HG02763 (cell line): ENCODE data around the gene ARPC1B.
A peak's percentile ranks its signal among the peaks of the same experiment; 100 is the strongest.
"Not testable (repeated sequence)": the region's sequence is repeated elsewhere in the genome, so short reads cannot be mapped to it uniquely, and the experiment has no call there.

ENCODE experiments used
- ATAC-seq: cut with Tn5 transposase; IDR thresholded peaks from one replicate; pipeline ENCODE4 v1.9.1; 2021; ENCODE audit warnings: mild to moderate bottlenecking, moderate library complexity; ENCODE audit not compliant: unreplicated experiment

The ARPC1B gene

DNA sequence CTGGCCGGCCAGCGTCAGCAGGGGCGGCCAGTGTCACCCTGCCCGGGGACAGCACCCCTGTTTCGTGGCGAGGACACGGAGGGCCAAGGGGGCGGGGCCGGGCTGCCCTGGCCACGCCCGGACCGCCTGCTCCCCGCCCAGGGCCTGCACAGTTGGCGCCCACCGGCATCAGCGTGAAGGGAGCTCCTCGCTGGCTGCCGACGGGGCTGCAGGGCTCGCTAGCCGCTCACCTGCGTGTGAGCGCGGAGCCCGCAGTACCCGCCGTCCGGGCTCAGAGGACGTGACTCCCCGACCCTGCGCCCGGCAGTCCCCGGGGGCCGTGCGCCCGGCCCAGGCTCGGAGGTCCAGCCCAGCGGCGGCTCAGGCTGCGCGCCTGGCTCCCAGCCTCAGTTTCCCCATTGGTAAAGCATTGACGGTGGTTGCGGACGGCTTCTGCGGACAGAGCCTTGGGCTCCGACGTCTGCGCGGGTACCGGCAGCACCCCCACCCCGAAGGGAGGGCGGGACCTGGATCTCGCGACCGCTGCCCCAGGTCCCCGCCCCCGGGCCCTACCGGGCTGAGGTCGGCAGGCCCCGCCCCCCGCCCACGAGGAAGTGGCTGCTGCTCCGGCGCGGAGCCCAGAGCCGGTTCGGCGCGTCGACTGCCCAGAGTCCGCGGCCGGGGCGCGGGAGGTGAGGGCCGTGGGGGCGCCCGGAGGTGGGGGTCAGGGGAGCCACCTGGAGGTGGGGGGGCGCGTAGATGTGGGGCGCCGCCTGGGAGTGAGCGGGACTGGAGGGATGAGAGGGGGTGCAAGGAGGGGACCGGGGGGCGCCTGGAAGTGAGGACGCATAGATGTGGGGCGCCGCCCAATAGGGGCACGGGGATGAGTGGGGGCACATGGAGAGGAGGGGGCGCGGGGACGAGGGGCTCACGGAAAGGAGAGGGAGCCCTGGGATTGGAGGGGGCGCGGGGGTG lies at the start of gene ARPC1B:
Gene ARPC1B, plus strand, starts transcription at position 620 of the 954 bp plus-strand sequence. CDS start 10,985 bp downstream, outside the sequence.
- peak; percentile 52 for ATAC-seq

DNA sequence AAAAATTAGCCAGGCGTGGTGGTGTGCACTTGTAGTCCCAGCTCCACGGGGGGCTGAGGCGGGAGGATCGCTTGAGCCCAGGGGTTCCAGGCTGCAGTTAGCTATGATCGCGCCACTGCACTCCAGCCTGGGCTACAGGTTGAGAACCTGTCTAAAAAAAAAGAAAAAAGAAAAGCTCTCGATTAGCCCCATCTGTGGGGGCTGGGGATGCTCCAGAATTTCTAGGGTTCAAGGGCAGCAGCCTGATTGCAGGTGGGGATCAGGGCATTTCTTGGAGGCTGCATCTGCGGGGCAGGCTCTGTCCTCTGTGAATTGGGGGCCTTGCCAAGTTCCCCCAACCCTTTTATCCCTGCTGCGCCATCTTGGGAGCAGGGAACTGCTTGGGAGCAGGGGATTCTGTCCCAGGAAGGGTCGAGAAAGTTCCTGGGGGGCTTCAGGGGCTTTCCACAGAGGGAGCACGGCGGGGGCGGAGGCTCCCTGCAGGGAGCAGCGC lies 49.5 kb upstream of the ARPC1B start:
- ATAC-seq, result peak; percentile 10

DNA sequence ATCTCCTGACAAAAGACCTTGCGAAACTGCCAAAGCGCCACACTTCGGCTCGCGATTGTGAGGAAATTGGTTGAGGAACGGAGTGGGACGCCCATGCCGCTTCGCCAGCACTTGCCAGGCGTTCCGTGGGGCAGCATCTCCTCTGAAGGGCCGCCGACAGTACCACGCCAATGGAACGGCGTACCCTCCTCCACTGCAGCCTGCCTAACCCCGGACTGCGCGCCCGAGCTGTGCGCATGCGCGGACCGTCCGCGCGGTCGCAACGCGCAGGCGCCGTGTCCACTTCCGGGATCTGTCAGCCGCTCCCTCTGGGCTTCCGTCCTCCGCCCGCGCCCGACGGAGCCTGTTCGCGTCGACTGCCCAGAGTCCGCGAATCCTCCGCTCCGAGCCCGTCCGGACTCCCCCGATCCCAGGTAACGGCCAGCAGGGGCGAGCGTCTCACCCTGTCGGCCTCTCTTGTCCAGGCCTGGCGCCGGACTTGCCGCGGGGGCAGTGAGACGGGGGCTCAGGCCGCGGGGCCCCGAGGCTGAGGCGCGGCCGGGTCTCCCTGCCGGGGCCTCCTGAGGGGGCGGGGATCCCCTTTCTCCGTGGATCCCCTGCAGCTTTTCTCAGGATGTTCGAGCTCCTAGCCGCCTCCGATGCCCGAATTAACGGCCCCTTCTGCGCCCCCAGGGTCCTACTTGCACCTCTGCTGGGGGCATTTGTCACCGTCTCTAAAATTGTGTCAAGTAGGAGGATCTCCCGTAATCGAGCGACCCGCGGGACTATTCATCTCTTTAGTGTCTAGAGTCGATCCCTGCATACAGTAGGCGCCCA lies 48.7 kb upstream of the ARPC1B start, which contains the start of gene ARPC1A:
Gene ARPC1A, plus strand, starts transcription at position 307 of the 816 bp plus-strand sequence. CDS start 7,456 bp downstream, outside the sequence.
- peak; percentile 91 for ATAC-seq

DNA sequence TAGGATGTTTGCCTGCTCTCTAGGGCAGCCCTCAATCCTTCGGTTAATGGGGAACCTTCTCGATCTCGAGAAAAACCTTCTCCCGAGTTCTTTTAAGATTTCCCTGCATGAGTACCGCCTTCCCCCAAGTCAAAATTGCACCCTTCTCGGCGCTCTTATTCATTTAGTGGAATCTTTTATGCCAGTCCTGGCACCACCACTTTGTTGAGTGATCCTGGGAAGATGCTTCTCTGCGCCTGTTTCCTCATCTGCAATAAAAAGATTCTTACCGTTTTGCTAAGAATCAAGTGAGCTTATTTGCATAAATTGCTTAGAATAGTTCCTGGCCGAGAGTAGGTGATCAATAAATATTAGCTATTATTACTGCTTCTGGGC lies 48.1 kb upstream of the ARPC1B start:
- ATAC-seq, result no peak

DNA sequence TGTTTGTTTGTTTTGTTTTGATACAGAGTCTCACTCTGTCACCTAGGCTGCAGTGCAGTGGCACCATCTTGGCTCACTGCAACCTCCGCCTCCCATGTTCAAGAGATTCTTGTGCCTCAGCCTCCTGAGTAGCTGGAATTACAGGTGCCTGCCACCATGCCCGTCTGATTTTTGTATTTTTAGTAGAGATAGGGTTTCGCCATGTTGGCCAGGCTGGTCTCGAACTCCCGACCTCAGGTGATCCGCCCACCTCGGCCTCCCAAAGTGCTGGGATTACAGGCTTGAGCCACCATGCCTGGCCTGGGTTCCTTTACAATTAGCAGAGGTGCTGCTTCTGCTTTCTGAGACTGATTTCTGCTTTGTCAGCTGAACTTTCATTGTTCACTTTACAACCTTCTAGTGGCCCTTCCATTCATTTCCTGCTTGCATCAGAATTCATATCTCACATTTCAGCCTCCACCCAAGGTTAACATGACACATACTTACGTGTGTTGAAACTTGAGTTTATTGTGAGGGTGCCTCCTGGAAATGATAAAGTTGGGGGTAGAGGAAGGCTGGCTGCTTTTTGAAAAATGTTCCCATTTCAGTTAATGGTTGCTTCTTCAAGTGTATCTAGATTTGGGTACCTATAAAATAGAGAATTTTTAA lies 44.1 kb upstream of the ARPC1B start:
- not testable (repeated sequence) for ATAC-seq

DNA sequence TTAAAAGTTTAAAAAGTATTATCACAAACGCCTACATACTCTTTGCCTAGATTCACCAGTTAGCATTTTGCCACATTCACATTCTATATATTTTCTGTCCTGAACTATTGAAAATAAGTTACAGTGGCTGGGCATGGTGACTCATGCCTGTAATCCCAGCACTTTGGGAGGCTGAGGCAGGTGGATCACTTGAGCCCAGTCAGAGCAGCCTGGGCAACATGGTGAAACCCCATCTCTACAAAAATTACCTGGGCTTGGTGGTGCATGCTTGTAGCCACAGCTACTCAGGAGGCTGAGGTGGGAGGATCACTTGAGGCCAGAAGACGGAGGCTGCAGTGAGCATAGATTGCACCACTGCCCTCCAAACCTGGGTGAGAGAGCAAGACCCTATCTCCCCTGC lies 43.5 kb upstream of the ARPC1B start:
- no peak for ATAC-seq

DNA sequence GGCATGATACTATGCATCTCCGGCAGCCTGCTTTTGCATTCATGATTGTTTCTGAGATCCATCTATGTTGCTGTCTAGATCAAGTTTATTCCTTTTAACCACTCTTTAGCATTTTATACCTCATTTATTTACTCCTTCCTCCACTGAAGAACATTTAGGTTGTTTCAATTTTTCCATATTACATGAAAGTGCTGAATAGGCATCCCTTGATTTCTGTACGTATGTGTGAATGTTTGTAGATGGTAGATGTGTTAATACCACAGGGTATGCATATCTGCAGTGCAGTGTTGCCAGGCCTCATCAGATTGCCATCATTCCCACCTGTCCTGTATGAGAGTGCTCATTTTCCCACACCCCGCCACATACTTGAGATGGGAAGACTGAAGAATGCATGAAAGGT lies 34.9 kb upstream of the ARPC1B start:
- no peak for ATAC-seq

DNA sequence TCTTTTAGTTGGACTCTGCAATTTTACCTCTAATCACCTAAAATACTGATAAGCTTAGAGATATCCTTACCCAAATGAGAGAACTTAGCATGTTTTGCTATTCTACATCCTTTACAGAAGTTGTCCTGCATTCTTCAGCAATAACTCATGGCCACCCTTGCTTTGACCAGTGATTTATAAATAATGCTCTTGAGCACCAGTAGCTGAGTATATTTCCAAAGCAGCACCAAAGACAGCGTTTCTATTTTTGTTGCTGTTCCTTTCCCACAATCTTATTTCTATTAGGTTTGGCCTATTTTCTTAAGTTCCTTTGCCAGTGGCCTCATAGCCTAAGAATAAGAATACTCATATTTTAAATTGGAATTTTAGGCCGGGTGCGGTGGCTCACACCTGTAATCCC lies 33.9 kb upstream of the ARPC1B start:
- ATAC-seq, result no peak

DNA sequence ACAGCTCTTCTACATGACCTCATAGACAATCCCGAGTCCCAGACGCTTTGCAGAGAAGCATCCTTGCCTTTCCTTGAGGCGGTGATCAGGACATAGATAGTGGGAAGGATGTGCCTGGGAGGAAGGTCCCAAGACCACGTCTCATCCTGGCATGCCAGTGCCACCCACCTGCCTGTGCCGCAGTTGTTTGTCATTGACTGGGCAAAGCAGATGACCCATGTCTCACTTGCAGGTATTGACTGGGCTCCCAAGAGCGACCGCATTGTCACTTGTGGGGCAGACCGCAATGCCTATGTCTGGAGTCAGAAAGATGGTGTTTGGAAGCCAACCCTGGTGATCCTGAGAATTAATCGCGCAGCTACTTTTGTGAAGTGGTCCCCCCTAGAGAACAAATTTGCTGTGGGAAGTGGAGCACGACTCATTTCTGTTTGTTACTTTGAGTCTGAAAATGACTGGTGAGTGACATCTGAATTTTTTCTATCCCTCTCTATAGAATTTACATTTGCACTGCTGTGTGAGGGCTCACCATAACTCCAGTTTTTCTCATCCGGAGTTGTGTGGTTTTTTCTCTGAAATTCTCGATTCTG lies 30.4 kb upstream of the ARPC1B start:
- ATAC-seq, result no peak

DNA sequence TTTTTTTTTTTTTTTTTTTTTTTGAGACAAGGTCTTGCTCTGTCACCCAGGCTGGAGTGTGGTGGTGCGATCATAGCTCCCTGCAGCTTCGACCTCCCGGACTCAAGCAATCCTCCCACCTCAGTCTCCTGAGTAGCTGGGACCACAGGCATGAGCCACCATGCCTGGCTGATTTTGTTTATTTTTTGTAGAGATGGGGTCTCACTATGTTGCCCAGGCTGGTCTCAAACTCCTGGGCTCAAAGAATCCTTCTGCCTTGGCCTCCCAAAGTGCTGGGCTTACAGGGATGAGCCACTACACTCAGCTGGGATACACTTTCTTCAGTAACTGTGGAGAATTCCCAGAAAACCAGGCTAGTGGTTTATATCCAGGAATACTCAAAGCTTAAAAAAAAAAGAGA lies 23.9 kb upstream of the ARPC1B start:
- not testable (repeated sequence) for ATAC-seq

DNA sequence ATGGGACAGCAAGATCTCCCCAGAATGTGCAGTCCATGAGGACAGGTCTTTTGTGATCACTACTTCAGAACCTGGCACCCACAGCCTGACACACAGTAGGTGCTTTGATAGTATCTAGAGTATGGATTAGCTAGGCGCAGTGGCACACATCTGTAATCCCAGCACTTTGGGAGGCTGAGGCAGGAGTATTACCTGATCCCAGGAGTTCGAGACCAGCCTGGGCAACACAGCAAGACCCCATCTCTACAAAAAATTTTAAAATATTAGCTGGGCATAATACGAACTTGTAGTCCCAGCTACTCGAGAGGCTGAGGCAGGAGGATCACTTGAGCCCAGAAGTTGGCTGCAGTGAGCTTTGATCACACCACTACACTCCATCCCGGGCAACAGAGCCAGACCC lies 22.3 kb upstream of the ARPC1B start:
- no peak for ATAC-seq

DNA sequence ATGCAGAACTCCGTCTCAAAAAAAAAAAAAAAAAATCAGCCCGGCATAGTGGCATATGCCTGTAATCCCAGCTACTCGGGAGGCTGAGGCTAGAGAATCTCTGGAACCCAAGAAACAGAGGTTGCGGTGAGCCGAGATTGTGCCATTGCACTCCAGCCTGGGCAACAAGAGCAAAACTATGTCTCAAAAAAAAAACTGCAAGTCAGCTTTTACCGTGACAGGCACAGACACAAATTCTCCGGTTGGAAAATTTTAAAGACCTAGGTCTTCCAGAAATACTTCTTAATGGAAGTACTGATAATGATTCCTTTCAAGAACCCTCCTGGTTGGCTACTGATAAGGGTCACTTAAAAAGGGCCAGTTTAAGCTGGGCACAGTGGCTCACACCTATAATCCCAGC lies 19.4 kb upstream of the ARPC1B start:
- ATAC-seq, result no peak

DNA sequence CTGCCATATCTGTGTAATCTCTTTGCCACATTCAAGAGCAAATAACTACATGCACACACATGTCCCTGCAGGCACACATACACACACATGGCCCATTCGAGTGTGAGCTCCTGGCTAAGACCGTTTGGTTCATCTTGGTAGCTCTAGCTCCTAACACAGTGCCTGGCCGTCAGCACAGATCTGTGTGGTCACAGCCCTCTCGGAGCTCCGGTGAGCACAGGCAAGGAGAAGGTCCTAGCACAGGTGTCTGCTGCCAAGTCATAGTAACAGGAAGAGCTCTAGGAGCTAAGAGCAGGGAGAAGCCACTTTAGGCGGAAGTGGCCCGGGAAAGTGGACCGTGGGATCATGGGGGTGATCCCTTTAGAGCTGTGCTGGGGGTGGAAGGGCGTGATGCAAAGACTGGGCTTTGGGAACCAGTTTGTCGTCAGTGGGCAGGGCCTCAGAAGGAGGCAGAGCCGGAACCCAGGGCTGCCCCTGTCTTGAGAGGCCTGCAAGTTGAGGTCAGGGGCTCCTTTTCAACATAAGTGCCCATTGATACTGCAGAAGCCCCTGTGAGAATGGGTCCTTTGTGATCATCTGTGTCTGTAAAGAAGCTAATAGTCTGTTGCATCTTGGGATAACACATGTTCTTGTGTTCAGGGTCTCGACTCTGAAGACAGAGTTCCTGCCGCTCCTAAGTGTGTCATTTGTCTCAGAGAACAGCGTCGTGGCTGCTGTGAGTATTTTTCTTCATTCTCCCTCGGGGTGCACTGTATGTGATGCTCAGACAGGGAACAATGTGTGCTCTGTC lies 16.6 kb upstream of the ARPC1B start:
- ATAC-seq, result no peak

DNA sequence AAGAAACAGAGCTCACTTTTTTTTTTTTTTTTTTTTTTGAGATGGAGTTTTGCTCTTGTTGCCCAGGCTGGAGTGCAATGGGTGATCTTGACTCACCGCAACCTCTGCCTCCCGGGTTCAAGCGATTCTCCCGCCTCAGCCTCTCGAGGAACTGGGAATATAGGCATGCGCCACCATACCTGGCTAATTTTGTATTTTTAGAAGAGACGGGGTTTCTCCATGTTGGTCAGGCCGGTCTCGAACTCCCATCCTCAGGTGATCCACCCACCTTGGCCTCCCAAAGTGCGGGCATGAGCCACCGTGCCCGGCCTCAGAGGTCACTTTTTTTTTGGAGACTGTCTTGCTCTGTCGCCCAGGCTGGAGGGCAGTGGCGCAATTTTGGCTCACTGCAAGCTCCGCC lies 16.0 kb upstream of the ARPC1B start:
- ATAC-seq, result not testable (repeated sequence)

DNA sequence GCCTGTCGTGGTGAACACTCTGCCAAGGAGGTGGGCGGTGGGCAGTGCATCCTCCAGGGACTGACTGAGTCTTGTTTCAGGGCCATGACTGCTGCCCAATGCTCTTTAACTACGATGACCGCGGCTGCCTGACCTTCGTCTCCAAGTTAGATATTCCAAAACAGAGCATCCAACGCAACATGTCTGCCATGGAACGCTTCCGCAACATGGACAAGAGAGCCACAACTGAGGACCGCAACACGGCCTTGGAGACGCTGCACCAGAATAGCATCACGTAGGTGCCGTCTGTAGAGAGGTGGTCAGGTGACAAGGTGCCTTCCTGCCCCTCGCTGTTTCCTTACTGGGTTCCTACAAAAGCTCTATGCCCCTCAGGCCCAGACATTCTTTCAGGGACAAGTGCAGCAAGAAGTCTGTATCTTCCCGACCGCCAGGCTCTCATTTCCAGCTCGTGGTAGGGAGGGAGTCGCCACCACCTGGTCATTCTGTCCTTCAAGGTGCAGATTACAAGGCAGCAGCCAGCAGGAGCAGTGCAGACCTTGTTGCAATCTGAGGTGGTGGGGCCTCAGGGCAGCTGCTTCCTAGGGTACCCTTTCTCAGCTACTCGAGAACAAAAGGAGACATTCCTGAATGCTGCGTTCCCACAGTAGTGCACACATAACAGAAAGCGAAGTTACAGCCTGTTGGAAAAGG lies 14.9 kb upstream of the ARPC1B start:
- no peak for ATAC-seq

DNA sequence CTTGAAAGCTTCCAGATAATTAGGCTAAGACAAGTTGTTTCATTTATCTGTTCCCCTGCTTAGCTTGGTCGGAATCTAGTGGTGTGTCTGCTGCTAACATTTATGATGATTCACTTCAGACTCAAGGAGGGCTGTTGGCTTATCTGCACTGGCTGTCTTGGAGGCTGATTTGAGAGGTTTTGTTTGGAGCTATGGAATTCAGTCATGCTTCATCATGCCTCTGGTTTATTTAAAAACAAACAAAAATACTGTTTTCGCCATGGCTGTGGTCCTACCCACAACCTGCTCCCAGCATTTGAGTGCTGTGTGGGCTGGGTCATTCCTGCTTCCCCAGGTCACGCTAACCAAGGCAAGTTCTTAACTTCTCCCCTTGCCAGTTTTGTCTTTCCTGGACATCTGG lies 11.7 kb upstream of the ARPC1B start:
- no peak for ATAC-seq

DNA sequence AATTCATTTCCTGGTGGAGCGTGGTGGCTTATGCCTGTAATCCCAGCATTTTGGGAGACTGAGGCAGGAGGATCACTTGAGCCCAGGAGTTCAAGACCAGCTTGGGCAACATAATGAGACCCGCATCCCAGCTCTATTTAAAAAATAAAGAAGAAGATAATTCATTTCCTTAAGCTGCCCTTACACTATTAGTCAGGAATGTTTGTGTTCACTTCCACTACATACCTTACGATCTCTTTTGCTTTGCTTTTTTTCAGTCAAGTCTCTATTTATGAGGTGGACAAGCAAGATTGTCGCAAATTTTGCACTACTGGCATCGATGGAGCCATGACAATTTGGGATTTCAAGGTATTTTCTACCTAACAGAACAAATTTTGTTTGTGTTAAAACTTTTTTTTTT lies 11.2 kb upstream of the ARPC1B start:
- no peak for ATAC-seq

DNA sequence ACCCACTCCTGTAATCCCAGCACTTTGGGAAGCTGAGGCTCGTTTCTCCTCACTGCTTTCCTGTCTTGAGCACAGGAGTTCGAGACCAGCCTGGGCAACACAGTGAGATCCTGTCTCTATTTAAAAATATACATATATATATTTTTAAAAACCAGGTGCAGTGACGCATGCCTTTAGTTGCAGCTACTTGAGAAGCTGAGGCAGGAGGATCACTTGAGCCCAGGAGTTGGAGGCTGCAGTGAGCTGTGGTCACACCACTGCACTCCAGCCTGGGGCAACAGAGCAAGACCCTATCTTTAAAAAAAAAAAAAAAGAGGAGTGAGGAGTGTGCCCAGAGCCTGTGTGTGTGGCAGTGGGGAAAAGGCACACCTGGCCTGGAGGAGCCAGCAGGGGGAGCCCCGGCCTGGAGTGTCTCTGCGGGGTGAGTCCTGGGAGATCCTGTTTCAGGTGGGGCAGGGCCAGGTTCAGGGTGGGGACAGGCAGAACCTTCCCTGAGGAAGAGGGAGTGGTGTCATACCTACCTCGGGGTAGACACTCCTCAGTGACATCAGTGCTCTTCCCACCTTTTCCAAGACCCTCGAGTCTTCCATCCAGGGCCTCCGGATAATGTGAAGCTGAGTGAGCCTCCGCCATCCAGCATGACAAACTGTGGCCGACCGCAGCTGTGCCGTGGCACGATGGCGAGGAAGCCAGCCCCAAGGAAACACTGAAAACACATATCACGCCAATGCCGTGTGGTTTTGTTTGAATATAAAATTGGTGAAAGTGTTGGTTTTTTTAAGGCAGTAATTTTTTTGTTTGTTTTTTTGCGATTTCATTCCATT lies 9.0 kb upstream of the ARPC1B start:
- ATAC-seq, result no peak
